OCI-LY7 (cell line): ENCODE data around the gene DGKB.

Experiments used
- CTCF ChIP-seq: fragments of 200-600 bp; sonication (generic); conservative IDR thresholded peaks from 2 replicates; pipeline ENCODE4 v1.5.1; 2014; ENCODE audit warnings: mild to moderate bottlenecking, antibody characterized with exemption, low read length, moderate library complexity, mixed read lengths
- EZH2phosphoT487 ChIP-seq: fragments of 200-600 bp; sonication (generic); IDR thresholded peaks from 2 replicates; pipeline ENCODE4 v1.6.1; 2018; ENCODE audit warnings: low read depth, borderline replicate concordance, mild to moderate bottlenecking, mixed run types, antibody characterized with exemption, low read length, moderate library complexity, mixed read lengths

- TF ChIP-seq CTCF (no peak), EZH2phosphoT487 (no peak)
Measured at GRCh38 chr7:14842523-14842922, 60.0 kb downstream of the DGKB start.
